HL-60 (cell line): ENCODE data around the gene KIAA0930.

Source experiments
- GABPA ChIP-seq: IDR thresholded peaks from 2 replicates; pipeline ENCODE4 v1.6.1; 2012; ENCODE audit warnings: low read depth
- POLR2AphosphoS5 ChIP-seq: IDR thresholded peaks from 2 replicates; pipeline ENCODE4 v1.6.1; 2012; ENCODE audit warnings: low read depth
- SPI1 ChIP-seq: IDR thresholded peaks from 2 replicates; pipeline ENCODE4 v1.6.1; 2012; ENCODE audit warnings: low read depth, mild to moderate bottlenecking, borderline replicate concordance
- TF ChIP-seq, protein P1 (sequence below): IDR thresholded peaks from one replicate; pipeline ENCODE4 v1.5.1; 2011; ENCODE audit warnings: low read length, control low read depth, inconsistent platforms; ENCODE audit not compliant: insufficient read depth
- TF ChIP-seq, protein P2 (sequence below): IDR thresholded peaks from 2 replicates; pipeline ENCODE4 v1.6.1; 2012; ENCODE audit warnings: low read depth; ENCODE audit not compliant: insufficient replicate concordance

DNA sequence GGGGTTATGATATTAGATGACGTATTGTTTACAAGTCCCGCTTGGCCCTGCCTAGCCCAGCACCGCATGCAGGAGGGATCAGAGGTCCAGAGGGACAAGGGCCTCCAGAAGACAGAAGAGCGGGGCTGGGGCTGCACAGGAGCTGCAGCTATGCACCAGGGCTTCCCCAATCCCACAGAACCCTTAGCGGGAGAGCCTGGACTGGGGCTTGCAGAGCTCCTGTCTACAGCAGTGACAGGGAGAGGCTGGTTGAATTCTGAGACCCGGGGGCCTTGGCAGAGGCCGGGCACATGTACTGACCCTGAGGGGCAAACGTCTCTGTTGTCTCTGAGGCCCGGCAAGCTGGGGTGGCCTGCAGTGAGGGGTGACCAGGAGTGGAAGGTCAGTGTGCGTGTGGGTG lies 6.9 kb downstream of the KIAA0930 start:
- TF ChIP-seq, protein P1, sequence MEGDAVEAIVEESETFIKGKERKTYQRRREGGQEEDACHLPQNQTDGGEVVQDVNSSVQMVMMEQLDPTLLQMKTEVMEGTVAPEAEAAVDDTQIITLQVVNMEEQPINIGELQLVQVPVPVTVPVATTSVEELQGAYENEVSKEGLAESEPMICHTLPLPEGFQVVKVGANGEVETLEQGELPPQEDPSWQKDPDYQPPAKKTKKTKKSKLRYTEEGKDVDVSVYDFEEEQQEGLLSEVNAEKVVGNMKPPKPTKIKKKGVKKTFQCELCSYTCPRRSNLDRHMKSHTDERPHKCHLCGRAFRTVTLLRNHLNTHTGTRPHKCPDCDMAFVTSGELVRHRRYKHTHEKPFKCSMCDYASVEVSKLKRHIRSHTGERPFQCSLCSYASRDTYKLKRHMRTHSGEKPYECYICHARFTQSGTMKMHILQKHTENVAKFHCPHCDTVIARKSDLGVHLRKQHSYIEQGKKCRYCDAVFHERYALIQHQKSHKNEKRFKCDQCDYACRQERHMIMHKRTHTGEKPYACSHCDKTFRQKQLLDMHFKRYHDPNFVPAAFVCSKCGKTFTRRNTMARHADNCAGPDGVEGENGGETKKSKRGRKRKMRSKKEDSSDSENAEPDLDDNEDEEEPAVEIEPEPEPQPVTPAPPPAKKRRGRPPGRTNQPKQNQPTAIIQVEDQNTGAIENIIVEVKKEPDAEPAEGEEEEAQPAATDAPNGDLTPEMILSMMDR = no peak
- no peak for TF ChIP-seq POLR2AphosphoS5
- TF ChIP-seq, protein P2, sequence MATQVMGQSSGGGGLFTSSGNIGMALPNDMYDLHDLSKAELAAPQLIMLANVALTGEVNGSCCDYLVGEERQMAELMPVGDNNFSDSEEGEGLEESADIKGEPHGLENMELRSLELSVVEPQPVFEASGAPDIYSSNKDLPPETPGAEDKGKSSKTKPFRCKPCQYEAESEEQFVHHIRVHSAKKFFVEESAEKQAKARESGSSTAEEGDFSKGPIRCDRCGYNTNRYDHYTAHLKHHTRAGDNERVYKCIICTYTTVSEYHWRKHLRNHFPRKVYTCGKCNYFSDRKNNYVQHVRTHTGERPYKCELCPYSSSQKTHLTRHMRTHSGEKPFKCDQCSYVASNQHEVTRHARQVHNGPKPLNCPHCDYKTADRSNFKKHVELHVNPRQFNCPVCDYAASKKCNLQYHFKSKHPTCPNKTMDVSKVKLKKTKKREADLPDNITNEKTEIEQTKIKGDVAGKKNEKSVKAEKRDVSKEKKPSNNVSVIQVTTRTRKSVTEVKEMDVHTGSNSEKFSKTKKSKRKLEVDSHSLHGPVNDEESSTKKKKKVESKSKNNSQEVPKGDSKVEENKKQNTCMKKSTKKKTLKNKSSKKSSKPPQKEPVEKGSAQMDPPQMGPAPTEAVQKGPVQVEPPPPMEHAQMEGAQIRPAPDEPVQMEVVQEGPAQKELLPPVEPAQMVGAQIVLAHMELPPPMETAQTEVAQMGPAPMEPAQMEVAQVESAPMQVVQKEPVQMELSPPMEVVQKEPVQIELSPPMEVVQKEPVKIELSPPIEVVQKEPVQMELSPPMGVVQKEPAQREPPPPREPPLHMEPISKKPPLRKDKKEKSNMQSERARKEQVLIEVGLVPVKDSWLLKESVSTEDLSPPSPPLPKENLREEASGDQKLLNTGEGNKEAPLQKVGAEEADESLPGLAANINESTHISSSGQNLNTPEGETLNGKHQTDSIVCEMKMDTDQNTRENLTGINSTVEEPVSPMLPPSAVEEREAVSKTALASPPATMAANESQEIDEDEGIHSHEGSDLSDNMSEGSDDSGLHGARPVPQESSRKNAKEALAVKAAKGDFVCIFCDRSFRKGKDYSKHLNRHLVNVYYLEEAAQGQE = no peak
- no peak for TF ChIP-seq SPI1
- TF ChIP-seq GABPA = no peak
